ENCODE results near the gene PRLH.

PRLH gene

GRCh38 chr2:237567276-237568029 lies 1.1 kb downstream of the PRLH start:
- DNase-seq = no peak

DNA sequence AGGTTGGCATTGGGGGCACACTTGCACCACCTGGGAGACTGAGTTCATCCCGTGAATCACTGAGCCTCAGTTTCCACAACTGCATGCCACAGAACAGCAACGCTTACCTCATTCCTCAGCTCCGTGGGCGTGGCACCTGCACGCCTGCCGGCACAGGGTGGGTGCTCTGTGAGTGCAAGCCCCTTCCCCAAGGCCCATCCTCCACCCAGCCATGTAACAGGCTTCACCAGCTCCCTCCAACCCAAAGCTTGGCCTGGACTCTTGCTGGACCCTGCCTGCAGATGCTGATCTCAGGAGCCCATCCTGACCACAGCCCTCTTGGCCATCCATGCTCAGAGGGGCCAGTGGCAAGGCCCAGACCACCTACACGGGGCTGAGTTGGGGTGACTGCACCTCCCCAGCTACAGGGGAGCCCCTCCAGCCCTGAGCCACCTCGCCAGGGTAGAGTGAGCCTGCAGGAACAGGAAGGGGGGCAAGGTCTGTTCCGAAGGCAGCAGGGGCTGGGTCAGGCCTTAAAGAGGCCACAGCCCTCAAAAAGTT lies 1.8 kb downstream of the PRLH start:
- DNase-seq = no peak

DNA sequence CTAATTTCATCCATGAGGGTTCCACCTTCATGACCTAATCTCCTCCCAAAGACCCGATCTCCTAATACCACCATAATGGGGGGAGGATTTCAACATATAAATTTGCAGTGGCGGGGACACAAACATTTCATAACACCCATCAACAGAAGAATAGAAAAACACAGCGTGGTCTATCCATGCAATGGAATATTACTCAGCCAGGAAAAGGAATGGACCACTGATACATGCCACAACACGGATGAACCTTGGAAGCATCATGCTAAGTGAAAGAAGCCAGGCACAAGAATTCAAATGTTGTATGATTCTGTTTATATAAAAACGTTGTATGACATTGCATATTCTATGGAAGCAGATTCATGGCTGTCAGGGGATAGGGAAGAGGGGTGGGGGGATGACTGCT lies 2.7 kb downstream of the PRLH start:
- DNase-seq = no peak

- no peak for DNase-seq
These were observed 3.5 kb downstream of the PRLH start for GRCh38 chr2:237569896-237570295.

- no peak for DNase-seq
These were observed 4.5 kb downstream of the PRLH start for GRCh38 chr2:237570776-237571335.

DNA sequence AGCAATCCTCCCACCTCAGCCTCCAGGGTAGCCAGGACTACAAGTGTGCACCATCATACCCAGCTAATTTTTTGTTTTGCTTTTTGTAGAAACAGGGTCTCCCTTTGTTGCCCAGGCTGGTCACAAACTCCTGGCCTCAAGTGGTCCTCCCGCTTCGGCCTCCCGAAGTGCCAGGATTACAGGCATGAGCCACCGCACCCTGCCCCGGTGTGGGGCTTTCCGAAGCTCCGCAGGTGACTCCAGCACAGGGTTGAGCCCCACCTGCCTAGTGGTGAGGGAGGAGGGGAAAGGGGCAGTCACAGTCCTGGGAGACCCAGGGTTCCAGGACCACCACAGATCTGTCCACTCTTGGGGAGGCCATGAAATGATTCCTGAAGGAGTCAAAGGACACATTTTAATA lies 5.2 kb downstream of the PRLH start:
- no peak for DNase-seq

- peak; percentile 91 for DNase-seq
These were observed 5.8 kb downstream of the PRLH start for GRCh38 chr2:237572021-237572741.

DNA sequence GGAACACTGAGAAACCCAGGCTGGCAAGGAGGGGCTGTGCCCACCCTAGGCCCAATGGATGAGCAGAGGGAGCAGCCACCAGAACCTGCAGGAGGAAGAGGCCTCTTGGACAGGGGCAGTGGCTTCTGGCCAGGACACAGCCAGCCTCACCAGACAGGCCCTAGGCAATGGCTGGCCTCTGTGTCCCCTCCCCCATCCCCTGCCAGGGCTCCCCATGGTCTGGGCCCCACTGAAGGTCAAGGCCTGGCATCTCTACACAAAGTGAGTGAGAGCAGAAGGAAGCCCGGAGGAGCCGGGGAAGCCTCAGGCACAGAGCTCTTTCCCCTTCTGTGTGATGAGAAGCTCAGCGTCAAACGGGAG lies 6.3 kb downstream of the PRLH start:
- no peak for DNase-seq

DNA sequence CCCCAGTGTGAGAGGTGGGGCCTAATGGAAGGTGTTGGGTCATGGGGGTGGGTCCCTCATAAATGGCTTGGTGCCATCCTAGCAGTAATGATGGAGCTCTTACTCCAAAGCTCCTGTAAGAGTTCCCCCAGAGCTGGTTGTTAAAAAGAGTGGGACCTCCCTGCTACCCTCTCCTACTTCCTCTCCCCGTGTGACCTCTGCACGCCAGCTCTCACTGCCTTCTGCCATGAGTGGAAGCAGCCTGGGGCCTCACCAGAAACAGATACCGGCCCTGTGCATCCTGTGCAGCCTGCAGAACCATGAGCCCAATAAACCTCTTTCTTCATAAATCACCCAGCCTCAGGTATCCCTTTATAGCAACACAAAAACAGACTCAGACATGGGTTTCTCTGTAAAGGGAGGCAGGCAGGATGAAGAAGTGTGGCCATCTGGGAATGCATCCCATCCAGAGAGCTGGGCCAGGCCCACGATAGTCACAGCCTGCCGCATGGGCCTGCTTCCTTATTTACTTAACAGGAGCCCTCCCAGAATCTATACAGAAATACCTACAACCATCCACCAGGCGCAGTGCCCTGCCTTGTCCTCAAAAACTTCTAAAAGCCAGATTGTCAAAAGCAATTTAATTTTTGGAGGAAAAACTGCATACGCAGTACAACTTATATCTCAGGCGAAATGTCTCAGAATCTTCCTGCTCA lies 7.5 kb downstream of the PRLH start:
- DNase-seq = no peak

DNA sequence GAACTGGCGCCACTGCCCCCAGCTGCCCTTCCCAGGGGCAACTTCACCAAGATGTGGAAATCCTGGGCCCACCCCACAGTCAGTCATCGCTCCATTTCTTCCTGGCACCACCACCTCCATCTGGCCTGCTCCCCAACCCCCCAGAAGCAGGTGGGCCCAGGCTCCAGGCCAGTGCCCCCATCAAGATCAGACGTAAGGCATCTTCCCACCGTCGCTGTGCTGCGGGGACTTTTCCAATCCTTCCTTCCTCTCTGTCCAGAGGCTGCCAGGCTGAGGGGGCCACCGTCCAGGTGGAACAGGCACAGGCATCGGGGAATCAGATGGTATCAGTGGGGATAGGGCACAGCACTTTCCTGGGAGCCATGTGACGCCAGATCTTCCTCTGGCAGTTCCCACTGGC lies 8.1 kb downstream of the PRLH start:
- no peak for DNase-seq

DNA sequence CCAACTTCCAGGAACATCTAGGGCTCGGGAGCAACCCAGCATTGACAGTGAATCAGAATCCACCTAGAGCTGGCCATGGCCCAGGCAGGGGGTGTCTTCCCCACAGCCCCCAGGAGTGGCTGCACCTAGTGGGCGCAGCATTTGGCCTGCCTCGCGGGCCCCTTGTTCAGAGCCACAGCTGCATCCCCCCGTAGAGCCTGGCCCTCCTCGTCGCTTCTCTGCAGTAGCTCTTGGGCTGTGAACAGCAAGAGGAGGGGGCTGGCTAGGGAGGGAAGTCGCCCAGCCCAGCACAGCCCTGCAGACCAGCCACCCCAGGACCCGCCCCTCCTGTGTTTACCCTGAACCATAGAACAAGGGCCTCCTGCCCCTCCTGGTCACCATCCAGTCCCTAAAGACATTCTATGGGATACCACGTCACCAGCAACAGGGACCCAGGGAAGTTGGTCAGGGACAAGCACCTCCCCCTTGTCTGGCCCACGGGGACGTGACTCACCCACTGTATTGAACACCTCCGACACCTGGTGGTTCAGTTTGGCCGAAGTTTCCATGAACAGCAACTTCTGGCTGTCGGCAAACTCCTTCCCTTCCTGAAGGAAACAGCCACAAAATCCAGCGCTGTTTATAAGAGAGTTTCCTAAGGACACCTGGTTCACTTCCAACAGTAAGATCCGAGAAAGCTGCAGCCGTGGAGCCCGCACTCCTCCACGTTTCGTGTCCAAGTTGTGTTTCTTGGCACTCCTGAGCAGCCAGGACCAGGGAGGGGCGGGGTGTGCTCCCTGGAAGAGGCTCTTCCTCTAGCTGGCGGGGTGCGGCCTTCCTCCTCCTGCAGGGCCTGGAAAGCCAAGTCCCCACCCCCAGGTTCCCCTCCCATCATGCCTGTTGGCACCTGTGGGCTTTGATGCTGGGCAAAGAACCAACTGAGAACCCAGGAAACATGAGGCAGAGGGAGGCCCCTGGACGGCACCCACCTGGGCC lies 8.8 kb downstream of the PRLH start:
- no peak for DNase-seq

DNA sequence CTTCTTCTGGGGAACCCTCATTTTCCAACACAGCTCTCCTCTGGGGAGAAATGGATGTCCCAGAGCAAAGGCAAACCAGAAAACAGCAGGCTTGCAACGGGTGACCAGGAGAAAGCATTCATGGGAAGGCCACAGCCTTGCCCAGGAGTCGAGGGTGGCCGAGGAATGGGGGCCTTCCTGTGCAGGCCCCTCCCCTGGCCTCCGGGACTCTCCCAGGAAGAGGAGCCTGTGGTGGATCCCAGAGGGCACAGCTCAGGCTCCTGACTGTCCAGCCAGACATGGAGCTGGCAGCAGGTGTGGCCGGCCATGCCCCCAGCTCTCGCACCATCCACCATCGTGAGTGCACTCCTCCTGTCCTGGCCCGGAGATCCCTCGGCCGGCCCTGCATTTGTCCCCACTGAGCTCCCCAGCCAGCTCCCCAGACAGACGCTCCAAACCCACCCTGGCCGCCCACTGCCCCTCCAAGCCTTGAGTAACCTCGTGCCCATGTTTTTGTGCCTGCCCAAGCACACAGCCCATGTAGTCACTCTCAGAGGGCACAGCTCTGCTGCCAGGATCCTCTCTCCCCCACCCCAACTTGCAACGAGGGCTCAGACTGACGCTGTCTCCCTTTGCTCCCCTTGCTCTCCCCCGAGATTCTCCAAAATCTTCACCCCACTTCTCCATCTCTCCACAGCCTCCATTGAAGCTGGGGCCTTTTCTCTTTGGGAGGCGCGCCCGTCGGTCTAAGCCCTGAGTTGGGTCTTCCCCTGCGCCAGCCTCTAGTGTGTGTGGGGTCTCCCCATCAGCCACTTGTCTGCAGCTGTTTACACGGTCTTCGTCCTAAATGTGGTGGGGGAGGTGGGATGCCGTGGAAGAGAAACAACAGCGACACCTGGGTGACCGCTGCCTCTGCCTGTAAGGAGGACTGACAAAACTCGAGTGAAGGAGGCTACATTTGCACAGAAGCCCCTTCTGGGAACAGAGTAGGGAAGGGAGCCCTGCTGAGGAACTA lies 9.8 kb downstream of the PRLH start:
- DNase-seq = no peak

GRCh38 chr2:237576974-237577373 lies 10.6 kb downstream of the PRLH start:
- DNase-seq = no peak

DNA sequence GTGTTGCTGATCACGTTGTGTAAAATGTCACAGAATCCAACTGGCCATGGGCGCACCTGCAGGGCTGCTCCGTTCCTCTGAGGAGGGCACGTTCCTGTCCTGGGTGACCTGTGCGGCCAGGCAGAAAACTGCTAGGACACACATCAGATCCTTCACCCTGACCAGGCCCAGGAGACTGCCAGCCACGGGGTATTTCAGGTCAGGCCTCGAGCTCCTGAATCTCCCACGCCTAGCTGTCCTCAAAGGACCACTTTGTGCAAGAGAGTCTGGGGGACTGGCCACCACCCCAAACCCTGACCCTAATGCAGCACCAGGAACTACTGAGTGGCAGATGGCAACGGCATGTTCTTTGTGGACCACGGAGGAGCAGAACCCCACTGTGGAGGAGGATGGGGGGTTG lies 11.1 kb downstream of the PRLH start:
- no peak for DNase-seq

GRCh38 chr2:237577956-237578870 lies 11.8 kb downstream of the PRLH start:
- no peak for DNase-seq

GRCh38 chr2:237581326-237581725 lies 15.0 kb downstream of the PRLH start:
- no peak for DNase-seq

GRCh38 chr2:237581751-237582746 lies 15.7 kb downstream of the PRLH start:
- no peak for DNase-seq

Measured in T-helper 9 cell (primary cell).